Esophagus squamous epithelium (tissue), 4 donors: ENCODE data around the gene PHRF1.

Source experiments
- POLR2A ChIP-seq, 4 donors: fragments of 450-650 bp; IDR thresholded peaks; one replicate each; pipeline ENCODE4 v1.6.1; 2017; ENCODE audit warnings: antibody characterized with exemption in 4 of 4, mild to moderate bottlenecking in 4 of 4, moderate library complexity in 3 of 4
- TF ChIP-seq, protein P1 (sequence below), 6 experiments: fragments of 450-650 bp in 4 of 6; fragments of 200-600 bp in 2 of 6; sonication (generic) in 2 of 6; IDR thresholded peaks; one replicate each; pipeline ENCODE4 v1.5.1; 2016 to 2019; ENCODE audit warnings: antibody characterized with exemption in 6 of 6, mild to moderate bottlenecking in 4 of 6, moderate library complexity in 4 of 6

DNA sequence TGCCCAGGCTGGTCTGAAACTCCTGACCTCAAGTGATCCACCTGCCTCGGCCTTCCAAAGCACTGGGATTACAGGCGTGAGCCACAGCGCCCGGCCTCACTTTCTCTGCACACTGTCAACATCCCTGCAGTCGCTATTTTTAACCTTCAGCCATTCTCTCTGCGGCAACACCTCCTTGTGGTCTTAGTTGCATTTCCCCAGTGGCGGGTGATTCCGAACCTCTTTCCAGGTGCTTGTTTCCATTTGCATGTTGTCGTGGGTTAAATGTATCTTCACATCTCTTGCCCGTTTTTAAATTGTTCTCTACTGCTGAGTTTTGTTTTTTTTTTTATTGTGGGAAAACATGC lies 52.9 kb downstream of the PHRF1 start:
- no peak for TF ChIP-seq POLR2A (IDR thresholded peaks at IDR 0.05)
- TF ChIP-seq, protein P1, sequence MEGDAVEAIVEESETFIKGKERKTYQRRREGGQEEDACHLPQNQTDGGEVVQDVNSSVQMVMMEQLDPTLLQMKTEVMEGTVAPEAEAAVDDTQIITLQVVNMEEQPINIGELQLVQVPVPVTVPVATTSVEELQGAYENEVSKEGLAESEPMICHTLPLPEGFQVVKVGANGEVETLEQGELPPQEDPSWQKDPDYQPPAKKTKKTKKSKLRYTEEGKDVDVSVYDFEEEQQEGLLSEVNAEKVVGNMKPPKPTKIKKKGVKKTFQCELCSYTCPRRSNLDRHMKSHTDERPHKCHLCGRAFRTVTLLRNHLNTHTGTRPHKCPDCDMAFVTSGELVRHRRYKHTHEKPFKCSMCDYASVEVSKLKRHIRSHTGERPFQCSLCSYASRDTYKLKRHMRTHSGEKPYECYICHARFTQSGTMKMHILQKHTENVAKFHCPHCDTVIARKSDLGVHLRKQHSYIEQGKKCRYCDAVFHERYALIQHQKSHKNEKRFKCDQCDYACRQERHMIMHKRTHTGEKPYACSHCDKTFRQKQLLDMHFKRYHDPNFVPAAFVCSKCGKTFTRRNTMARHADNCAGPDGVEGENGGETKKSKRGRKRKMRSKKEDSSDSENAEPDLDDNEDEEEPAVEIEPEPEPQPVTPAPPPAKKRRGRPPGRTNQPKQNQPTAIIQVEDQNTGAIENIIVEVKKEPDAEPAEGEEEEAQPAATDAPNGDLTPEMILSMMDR (IDR thresholded peaks at IDR 0.05), result no peak
